Measurements from ENCODE around the gene ROGDI. TPM values are rescaled to one million over a fixed set of nuclear protein-coding genes. Genes with fewer than 3 reads are reported as not detected.

ROGDI gene
- total and polyA plus RNA-seq, 10 of the 15 experiments (the other 5 are each of a cell fraction or from before 2014, with no cell fraction given): 0.40 to 23.5 (median 12.3) TPM

DNA sequence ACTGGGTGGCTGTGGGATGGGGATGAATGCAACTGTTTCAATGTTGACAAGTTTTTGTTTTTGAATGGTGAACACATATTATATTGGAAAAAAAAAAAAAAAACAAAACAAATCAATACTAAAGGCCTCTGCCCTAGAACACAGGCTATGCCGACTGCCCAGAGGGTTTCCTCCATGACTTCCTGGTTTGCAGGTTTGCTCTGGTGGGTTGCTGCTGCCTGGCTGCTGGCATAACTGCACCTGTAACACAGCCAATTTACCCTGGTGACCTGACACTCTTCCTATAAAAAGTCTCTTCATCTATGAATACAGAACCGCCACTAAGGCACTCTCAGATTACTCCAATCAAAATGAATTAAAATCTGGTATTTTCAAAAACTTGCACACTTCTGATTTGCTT is 34.3 kb upstream of the ROGDI start:
- SMC1A ChIA-PET (ENCODE audit: uncharacterized antibody, unreplicated experiment): interaction anchor here (0.9 kb wide), 1 partner anchor 100 kb away, joined by 3 read pairs; no protein-coding TSS in a partner anchor
- no peak overlapping the region for H3K4me2 ChIP-seq (ENCODE audit: control insufficient read depth, insufficient read depth)
- CTCF ChIA-PET: no interaction called here
- H3K27me3 ChIP-seq (replicated peaks in 1 of 2; ENCODE audit: control insufficient read depth in 2 of 2, insufficient read depth in 2 of 2, low read length in 1 of 2): no peaks in the 10 kb centered on the region
- no peaks in the 10 kb centered on the region for H3K79me2 ChIP-seq (ENCODE audit: control insufficient read depth, insufficient read depth, low read length)
- H3K9ac ChIP-seq (ENCODE audit: control insufficient read depth, insufficient read depth, low read length): no peak overlapping the region
- RAD21 ChIA-PET (ENCODE audit: unreplicated experiment): interaction anchor here (1.5 kb wide), 1 partner anchor 102 kb away, joined by 4 read pairs; the partner anchor contains the start of genes ANKS3 and DNAAF8
- intact Hi-C loops (cut with micrococcal nuclease; ENCODE audit: unreplicated experiment): no loop called here
- DNase-seq (ENCODE audit: low read depth, low spot score) (no peak), ATAC-seq (no peak), FAIRE-seq (no peak)
- TF ChIP-seq, protein P1, sequence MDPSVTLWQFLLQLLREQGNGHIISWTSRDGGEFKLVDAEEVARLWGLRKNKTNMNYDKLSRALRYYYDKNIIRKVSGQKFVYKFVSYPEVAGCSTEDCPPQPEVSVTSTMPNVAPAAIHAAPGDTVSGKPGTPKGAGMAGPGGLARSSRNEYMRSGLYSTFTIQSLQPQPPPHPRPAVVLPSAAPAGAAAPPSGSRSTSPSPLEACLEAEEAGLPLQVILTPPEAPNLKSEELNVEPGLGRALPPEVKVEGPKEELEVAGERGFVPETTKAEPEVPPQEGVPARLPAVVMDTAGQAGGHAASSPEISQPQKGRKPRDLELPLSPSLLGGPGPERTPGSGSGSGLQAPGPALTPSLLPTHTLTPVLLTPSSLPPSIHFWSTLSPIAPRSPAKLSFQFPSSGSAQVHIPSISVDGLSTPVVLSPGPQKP (IDR thresholded peaks at IDR 0.05; ENCODE audit: low read depth, low read length): no peak
- TF ChIP-seq POLR2AphosphoS5 (IDR thresholded peaks at IDR 0.05; ENCODE audit: low read length): 0 out of 2 replicates have a peak, but pooled peaks have one; percentile 30
- peaks cover 9 to 34% of the 10 kb centered on the region in 2 experiments for H3K36me3 ChIP-seq (ENCODE audit: control insufficient read depth in 2 of 2, insufficient read depth in 2 of 2, low read length in 1 of 2)
- H3K4me1 ChIP-seq (ENCODE audit: control insufficient read depth, insufficient read depth, low read length): peaks cover 10% of the 10 kb centered on the region
- H2AFZ ChIP-seq (ENCODE audit: control insufficient read depth, low read depth, low read length): no peak overlapping the region
- POLR2A ChIA-PET: no interaction called here
- no TSS peak for BruUV-seq (replicated peaks)
- H3K27ac ChIP-seq (ENCODE audit: control insufficient read depth, insufficient read depth): no peak overlapping the region
- no peaks in the 10 kb centered on the region for H3K9me3 ChIP-seq (replicated peaks; ENCODE audit: control insufficient read depth, insufficient read depth, low read length)
- H4K20me1 ChIP-seq (ENCODE audit: control insufficient read depth, insufficient read depth): no peaks in the 10 kb centered on the region
- WGBS (ENCODE audit: insufficient coverage, insufficient replicate concordance, low lambda C conversion rate, missing lambda C conversion rate): 100% methylated on average over 2 of the region's 2 CpGs
- in situ Hi-C loops (cut with MboI): no loop called here
- no peak overlapping the region for H3K4me3 ChIP-seq

DNA sequence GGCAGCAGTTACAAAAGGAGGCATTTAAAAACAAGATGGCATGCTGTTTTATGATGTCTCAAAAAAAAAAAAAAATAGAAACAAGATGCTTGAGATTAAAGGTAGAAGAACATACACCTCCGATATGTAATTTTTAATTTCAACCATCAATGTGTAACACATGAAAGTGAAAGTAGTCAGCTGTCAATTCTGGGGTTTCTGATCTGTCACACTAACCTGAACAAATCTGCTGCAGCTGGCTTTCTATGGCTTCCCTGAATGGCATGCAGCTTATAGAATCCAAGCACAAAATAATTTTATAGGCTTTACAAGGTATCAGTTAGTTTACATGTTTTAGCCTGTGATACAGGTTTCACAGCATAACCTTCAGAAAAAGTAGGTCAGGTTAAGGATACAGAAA is 31.2 kb upstream of the ROGDI start:
- CTCF ChIA-PET: interaction anchor here (0.7 to 1.4 kb wide), 2 partner anchors 10 to 14 kb away, joined by 3 to 4 read pairs; no protein-coding TSS in a partner anchor
- Histone ChIP-seq H3K79me2 (ENCODE audit: control insufficient read depth, insufficient read depth, low read length) (no peaks in the 10 kb centered on the region), H3K4me1 (ENCODE audit: control insufficient read depth, insufficient read depth, low read length) (peaks cover 10% of the 10 kb centered on the region), H3K4me3 (no peak overlapping the region), H3K9ac (ENCODE audit: control insufficient read depth, insufficient read depth, low read length) (no peak overlapping the region), H4K20me1 (ENCODE audit: control insufficient read depth, insufficient read depth) (no peaks in the 10 kb centered on the region), H2AFZ (ENCODE audit: control insufficient read depth, low read depth, low read length) (no peak overlapping the region), H3K9me3 (replicated peaks; ENCODE audit: control insufficient read depth, insufficient read depth, low read length) (no peaks in the 10 kb centered on the region), H3K27ac (ENCODE audit: control insufficient read depth, insufficient read depth) (no peak overlapping the region), H3K36me3 (ENCODE audit: control insufficient read depth in 2 of 2, insufficient read depth in 2 of 2, low read length in 1 of 2) (peaks cover 22 to 41% of the 10 kb centered on the region in 2 experiments), H3K27me3 (replicated peaks in 1 of 2; ENCODE audit: control insufficient read depth in 2 of 2, insufficient read depth in 2 of 2, low read length in 1 of 2) (no peaks in the 10 kb centered on the region), H3K4me2 (ENCODE audit: control insufficient read depth, insufficient read depth) (no peak overlapping the region)
- TF ChIP-seq PAX8 (IDR thresholded peaks at IDR 0.05): no peak
- TF ChIP-seq RUNX3 (IDR thresholded peaks at IDR 0.05; ENCODE audit: low read length): 0 out of 2 replicates have a peak, but pooled peaks have one; percentile 20
- TF ChIP-seq, protein P2, sequence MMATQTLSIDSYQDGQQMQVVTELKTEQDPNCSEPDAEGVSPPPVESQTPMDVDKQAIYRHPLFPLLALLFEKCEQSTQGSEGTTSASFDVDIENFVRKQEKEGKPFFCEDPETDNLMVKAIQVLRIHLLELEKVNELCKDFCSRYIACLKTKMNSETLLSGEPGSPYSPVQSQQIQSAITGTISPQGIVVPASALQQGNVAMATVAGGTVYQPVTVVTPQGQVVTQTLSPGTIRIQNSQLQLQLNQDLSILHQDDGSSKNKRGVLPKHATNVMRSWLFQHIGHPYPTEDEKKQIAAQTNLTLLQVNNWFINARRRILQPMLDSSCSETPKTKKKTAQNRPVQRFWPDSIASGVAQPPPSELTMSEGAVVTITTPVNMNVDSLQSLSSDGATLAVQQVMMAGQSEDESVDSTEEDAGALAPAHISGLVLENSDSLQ (IDR thresholded peaks at IDR 0.05): peak; percentile 62; the same call in 1 of the 2 replicates
- TF ChIP-seq TARDBP (IDR thresholded peaks at IDR 0.05; ENCODE audit: borderline replicate concordance): no peak
- TF ChIP-seq, protein P3, sequence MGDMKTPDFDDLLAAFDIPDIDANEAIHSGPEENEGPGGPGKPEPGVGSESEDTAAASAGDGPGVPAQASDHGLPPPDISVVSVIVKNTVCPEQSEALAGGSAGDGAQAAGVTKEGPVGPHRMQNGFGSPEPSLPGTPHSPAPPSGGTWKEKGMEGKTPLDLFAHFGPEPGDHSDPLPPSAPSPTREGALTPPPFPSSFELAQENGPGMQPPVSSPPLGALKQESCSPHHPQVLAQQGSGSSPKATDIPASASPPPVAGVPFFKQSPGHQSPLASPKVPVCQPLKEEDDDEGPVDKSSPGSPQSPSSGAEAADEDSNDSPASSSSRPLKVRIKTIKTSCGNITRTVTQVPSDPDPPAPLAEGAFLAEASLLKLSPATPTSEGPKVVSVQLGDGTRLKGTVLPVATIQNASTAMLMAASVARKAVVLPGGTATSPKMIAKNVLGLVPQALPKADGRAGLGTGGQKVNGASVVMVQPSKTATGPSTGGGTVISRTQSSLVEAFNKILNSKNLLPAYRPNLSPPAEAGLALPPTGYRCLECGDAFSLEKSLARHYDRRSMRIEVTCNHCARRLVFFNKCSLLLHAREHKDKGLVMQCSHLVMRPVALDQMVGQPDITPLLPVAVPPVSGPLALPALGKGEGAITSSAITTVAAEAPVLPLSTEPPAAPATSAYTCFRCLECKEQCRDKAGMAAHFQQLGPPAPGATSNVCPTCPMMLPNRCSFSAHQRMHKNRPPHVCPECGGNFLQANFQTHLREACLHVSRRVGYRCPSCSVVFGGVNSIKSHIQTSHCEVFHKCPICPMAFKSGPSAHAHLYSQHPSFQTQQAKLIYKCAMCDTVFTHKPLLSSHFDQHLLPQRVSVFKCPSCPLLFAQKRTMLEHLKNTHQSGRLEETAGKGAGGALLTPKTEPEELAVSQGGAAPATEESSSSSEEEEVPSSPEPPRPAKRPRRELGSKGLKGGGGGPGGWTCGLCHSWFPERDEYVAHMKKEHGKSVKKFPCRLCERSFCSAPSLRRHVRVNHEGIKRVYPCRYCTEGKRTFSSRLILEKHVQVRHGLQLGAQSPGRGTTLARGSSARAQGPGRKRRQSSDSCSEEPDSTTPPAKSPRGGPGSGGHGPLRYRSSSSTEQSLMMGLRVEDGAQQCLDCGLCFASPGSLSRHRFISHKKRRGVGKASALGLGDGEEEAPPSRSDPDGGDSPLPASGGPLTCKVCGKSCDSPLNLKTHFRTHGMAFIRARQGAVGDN (IDR thresholded peaks at IDR 0.05): no peak
- POLR2A ChIA-PET: interaction anchor here (0.8 kb wide), 1 partner anchor 9 kb away, joined by 5 read pairs; no protein-coding TSS in a partner anchor
- SMC1A ChIA-PET (ENCODE audit: uncharacterized antibody, unreplicated experiment): no interaction called here
- ATAC-seq (peak; percentile 61), FAIRE-seq (no peak), DNase-seq (ENCODE audit: low read depth, low spot score) (no peak)
- intact Hi-C loops (cut with micrococcal nuclease; ENCODE audit: unreplicated experiment): no loop called here
- RAD21 ChIA-PET (ENCODE audit: unreplicated experiment): interaction anchor here (0.8 kb wide), 1 partner anchor 99 kb away, joined by 4 read pairs; the partner anchor contains the start of genes ANKS3 and DNAAF8
- in situ Hi-C loops (cut with MboI): no loop called here
- 100% methylated on average over 1 of the region's 1 CpG for WGBS (ENCODE audit: insufficient coverage, insufficient replicate concordance, low lambda C conversion rate, missing lambda C conversion rate)
- BruUV-seq (replicated peaks): no TSS peak
